HEK293 (cell line): ENCODE measurements around the gene SLC6A6.
A peak's percentile ranks its signal among the peaks of the same experiment; 100 is the strongest.

Experiments
- CTCF ChIA-PET: fragments of 350-600 bp; formaldehyde crosslinking; extraction: SDS; loops from one replicate; lab custom pipeline; 2021; ENCODE audit warnings: antibody characterized with exemption; lab: Yijun Ruan, JAX
- POLR2A ChIA-PET: fragments of 300-600 bp; formaldehyde crosslinking; extraction: SDS; loops from one replicate; lab custom pipeline; 2020; ENCODE audit warnings: antibody characterized with exemption, inconsistent platforms; lab: Yijun Ruan, JAX
- H3K27ac ChIP-seq: fragments of 200-500 bp; sonication (Bioruptor generic); 2 replicates; pipeline ENCODE4 v1.5.1; 2014; ENCODE audit warnings: low read depth, low read length, control low read depth, inconsistent platforms; ENCODE audit errors: extremely low read depth
- H3K36me3 ChIP-seq, 2 experiments: fragments of 200-500 bp in 1 of 2; sonication (Bioruptor generic) in 1 of 2; 1 replicate in 1 of 2; 2 replicates in 1 of 2; pipeline ENCODE4 v1.5.1; 2014 to 2017; ENCODE audit warnings: inconsistent platforms in 2 of 2, low read length in 2 of 2; ENCODE audit not compliant: control insufficient read depth in 2 of 2, insufficient read depth in 1 of 2
- H3K4me1 ChIP-seq: fragments of 200-500 bp; sonication (Bioruptor generic); 2 replicates; pipeline ENCODE4 v1.5.1; 2014; ENCODE audit warnings: mild to moderate bottlenecking, low read length, inconsistent platforms; ENCODE audit not compliant: control insufficient read depth, insufficient read depth
- H3K4me3 ChIP-seq: 2 replicates; pipeline ENCODE4 v1.5.1; 2011; ENCODE audit warnings: low read depth, mild to moderate bottlenecking, control low read depth, low read length, moderate library complexity
- H3K9me3 ChIP-seq: fragments of 200-500 bp; sonication (Bioruptor generic); 2 replicates; pipeline ENCODE4 v1.5.1; 2014; ENCODE audit warnings: low read depth, low read length, inconsistent platforms; ENCODE audit not compliant: control insufficient read depth, insufficient read depth
- EGR2 ChIP-seq: fragments of 450-650 bp; formaldehyde crosslinking; IDR thresholded peaks from 2 replicates; pipeline ENCODE4 v1.5.1; 2016; ENCODE audit warnings: low read depth, missing biosample characterization, missing genetic modification characterization
- GLI4 ChIP-seq: fragments of 450-650 bp; formaldehyde crosslinking; IDR thresholded peaks from 2 replicates; pipeline ENCODE4 v1.5.1; 2016; ENCODE audit warnings: missing biosample characterization, missing genetic modification characterization
- KLF16 ChIP-seq: fragments of 450-650 bp; formaldehyde crosslinking; IDR thresholded peaks from 2 replicates; pipeline ENCODE4 v1.5.1; 2017; ENCODE audit warnings: missing biosample characterization, missing genetic modification characterization
- KLF8 ChIP-seq: fragments of 450-650 bp; formaldehyde crosslinking; IDR thresholded peaks from 2 replicates; pipeline ENCODE4 v1.5.1; 2016; ENCODE audit warnings: missing biosample characterization, missing genetic modification characterization
- SCRT2 ChIP-seq: fragments of 450-650 bp; formaldehyde crosslinking; IDR thresholded peaks from 2 replicates; pipeline ENCODE4 v1.5.1; 2016; ENCODE audit warnings: missing biosample characterization, missing genetic modification characterization
- YY2 ChIP-seq: fragments of 450-650 bp; formaldehyde crosslinking; IDR thresholded peaks from 2 replicates; pipeline ENCODE4 v1.5.1; 2016; ENCODE audit warnings: missing biosample characterization, missing genetic modification characterization
- ZBTB17 ChIP-seq: fragments of 450-650 bp; formaldehyde crosslinking; IDR thresholded peaks from 2 replicates; pipeline ENCODE4 v1.5.1; 2016; ENCODE audit warnings: missing biosample characterization, missing genetic modification characterization
- ZBTB6 ChIP-seq: fragments of 450-650 bp; formaldehyde crosslinking; IDR thresholded peaks from 2 replicates; pipeline ENCODE4 v1.5.1; 2017; ENCODE audit warnings: missing biosample characterization, missing genetic modification characterization
- ZFHX2 ChIP-seq: fragments of 450-650 bp; formaldehyde crosslinking; conservative IDR thresholded peaks from 2 replicates; pipeline ENCODE4 v1.5.1; 2016; ENCODE audit warnings: missing biosample characterization, missing genetic modification characterization
- ZNF10 ChIP-seq: fragments of 450-650 bp; formaldehyde crosslinking; IDR thresholded peaks from 2 replicates; pipeline ENCODE4 v1.5.1; 2017; ENCODE audit warnings: missing biosample characterization, missing genetic modification characterization
- ZNF184 ChIP-seq: fragments of 450-650 bp; IDR thresholded peaks from 2 replicates; pipeline ENCODE4 v1.5.1; 2018; ENCODE audit warnings: missing biosample characterization, mild to moderate bottlenecking, missing genetic modification characterization
- ZNF24 ChIP-seq: fragments of 450-650 bp; formaldehyde crosslinking; IDR thresholded peaks from 2 replicates; pipeline ENCODE4 v1.5.1; 2016; ENCODE audit warnings: missing biosample characterization, missing genetic modification characterization
- ZNF266 ChIP-seq: fragments of 450-650 bp; formaldehyde crosslinking; IDR thresholded peaks from 2 replicates; pipeline ENCODE4 v1.5.1; 2016; ENCODE audit warnings: missing biosample characterization, missing genetic modification characterization, low read depth
- ZNF426 ChIP-seq: fragments of 450-650 bp; formaldehyde crosslinking; IDR thresholded peaks from 2 replicates; pipeline ENCODE4 v1.5.1; 2017; ENCODE audit warnings: missing biosample characterization, missing genetic modification characterization, mild to moderate bottlenecking, inconsistent platforms, moderate library complexity
- ZNF433 ChIP-seq: fragments of 450-650 bp; formaldehyde crosslinking; IDR thresholded peaks from 2 replicates; pipeline ENCODE4 v1.5.1; 2016; ENCODE audit warnings: missing biosample characterization, missing genetic modification characterization, low read depth
- ZNF544 ChIP-seq: fragments of 450-650 bp; formaldehyde crosslinking; IDR thresholded peaks from 2 replicates; pipeline ENCODE4 v1.5.0; 2017; ENCODE audit warnings: missing biosample characterization, missing genetic modification characterization
- ZNF600 ChIP-seq: fragments of 450-650 bp; formaldehyde crosslinking; IDR thresholded peaks from 2 replicates; pipeline ENCODE4 v1.5.1; 2016; ENCODE audit warnings: missing biosample characterization, missing genetic modification characterization
- ZNF621 ChIP-seq: fragments of 450-650 bp; formaldehyde crosslinking; IDR thresholded peaks from 2 replicates; pipeline ENCODE4 v1.5.1; 2017; ENCODE audit warnings: missing biosample characterization, missing genetic modification characterization
- ZNF645 ChIP-seq: fragments of 450-650 bp; formaldehyde crosslinking; IDR thresholded peaks from 2 replicates; pipeline ENCODE4; 2016; ENCODE audit warnings: missing biosample characterization, missing genetic modification characterization
- ZNF776 ChIP-seq: fragments of 450-650 bp; formaldehyde crosslinking; IDR thresholded peaks from 2 replicates; pipeline ENCODE4 v1.5.0; 2017; ENCODE audit warnings: missing biosample characterization, missing genetic modification characterization, borderline replicate concordance
- ZNF792 ChIP-seq: fragments of 450-650 bp; formaldehyde crosslinking; IDR thresholded peaks from 2 replicates; pipeline ENCODE4 v1.5.1; 2016; ENCODE audit warnings: missing biosample characterization, missing genetic modification characterization
- ZSCAN16 ChIP-seq: fragments of 450-650 bp; formaldehyde crosslinking; IDR thresholded peaks from 2 replicates; pipeline ENCODE4 v1.5.1; 2016; ENCODE audit warnings: missing biosample characterization, missing genetic modification characterization
- TF ChIP-seq, protein P1 (sequence below): fragments of 450-650 bp; formaldehyde crosslinking; IDR thresholded peaks from 2 replicates; pipeline ENCODE4 v1.5.1; 2016; ENCODE audit warnings: missing biosample characterization, missing genetic modification characterization, borderline replicate concordance
- TF ChIP-seq, protein P2 (sequence below): fragments of 450-650 bp; formaldehyde crosslinking; IDR thresholded peaks from 2 replicates; pipeline ENCODE4 v1.5.1; 2016; ENCODE audit warnings: missing biosample characterization, missing genetic modification characterization

Gene SLC6A6

DNA sequence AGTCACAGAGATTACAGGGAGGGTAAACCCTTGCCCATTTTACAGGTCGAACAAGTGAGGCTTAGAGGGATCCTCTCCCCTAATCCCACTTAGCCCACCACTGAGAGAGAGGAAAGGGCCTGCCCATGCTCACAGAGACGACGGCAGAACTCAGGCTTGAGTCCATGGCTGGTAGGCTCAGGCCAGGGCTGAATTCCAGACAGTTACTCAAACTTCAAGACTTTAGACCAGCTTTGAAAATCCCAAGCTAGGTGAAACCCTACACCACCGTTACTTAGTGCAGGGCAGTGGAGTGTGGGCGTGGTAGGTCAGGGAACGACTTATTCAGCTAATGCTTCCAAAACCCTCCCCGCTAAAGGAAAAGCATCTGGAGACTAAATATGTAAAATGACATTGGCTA, 121.4 kb downstream of the SLC6A6 start:
- no peak overlapping the region for H3K4me3 ChIP-seq
- ChIA-PET POLR2A (no interaction called here), CTCF (interaction anchor here (0.6 to 6.3 kb wide), 3 partner anchors 13 to 24 kb away, joined by 3 to 26 read pairs (median 3); no protein-coding TSS in a partner anchor)
- no peak overlapping the region for H3K27ac ChIP-seq
- no peaks in the 10 kb centered on the region for H3K9me3 ChIP-seq
- H3K36me3 ChIP-seq: no peaks in the 10 kb centered on the region
- TF ChIP-seq YY2 (tag by site-specific recombination) (no peak), ZNF621 (tag by site-specific recombination) (no peak), ZNF24 (tag by site-specific recombination) (no peak), ZNF10 (tag by site-specific recombination) (no peak), ZBTB17 (tag by site-specific recombination) (no peak), ZNF645 (tag by site-specific recombination) (no peak), ZSCAN16 (tag by site-specific recombination) (no peak), KLF8 (tag by site-specific recombination) (no peak), GLI4 (tag by site-specific recombination) (no peak), ZNF266 (tag by site-specific recombination) (no peak), ZNF433 (no peak)
- TF ChIP-seq, protein P1, sequence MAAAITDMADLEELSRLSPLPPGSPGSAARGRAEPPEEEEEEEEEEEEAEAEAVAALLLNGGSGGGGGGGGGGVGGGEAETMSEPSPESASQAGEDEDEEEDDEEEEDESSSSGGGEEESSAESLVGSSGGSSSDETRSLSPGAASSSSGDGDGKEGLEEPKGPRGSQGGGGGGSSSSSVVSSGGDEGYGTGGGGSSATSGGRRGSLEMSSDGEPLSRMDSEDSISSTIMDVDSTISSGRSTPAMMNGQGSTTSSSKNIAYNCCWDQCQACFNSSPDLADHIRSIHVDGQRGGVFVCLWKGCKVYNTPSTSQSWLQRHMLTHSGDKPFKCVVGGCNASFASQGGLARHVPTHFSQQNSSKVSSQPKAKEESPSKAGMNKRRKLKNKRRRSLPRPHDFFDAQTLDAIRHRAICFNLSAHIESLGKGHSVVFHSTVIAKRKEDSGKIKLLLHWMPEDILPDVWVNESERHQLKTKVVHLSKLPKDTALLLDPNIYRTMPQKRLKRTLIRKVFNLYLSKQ (tag by site-specific recombination): no peak
- TF ChIP-seq, protein P2, sequence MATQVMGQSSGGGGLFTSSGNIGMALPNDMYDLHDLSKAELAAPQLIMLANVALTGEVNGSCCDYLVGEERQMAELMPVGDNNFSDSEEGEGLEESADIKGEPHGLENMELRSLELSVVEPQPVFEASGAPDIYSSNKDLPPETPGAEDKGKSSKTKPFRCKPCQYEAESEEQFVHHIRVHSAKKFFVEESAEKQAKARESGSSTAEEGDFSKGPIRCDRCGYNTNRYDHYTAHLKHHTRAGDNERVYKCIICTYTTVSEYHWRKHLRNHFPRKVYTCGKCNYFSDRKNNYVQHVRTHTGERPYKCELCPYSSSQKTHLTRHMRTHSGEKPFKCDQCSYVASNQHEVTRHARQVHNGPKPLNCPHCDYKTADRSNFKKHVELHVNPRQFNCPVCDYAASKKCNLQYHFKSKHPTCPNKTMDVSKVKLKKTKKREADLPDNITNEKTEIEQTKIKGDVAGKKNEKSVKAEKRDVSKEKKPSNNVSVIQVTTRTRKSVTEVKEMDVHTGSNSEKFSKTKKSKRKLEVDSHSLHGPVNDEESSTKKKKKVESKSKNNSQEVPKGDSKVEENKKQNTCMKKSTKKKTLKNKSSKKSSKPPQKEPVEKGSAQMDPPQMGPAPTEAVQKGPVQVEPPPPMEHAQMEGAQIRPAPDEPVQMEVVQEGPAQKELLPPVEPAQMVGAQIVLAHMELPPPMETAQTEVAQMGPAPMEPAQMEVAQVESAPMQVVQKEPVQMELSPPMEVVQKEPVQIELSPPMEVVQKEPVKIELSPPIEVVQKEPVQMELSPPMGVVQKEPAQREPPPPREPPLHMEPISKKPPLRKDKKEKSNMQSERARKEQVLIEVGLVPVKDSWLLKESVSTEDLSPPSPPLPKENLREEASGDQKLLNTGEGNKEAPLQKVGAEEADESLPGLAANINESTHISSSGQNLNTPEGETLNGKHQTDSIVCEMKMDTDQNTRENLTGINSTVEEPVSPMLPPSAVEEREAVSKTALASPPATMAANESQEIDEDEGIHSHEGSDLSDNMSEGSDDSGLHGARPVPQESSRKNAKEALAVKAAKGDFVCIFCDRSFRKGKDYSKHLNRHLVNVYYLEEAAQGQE (tag by site-specific recombination): no peak
- H3K4me1 ChIP-seq: no peaks in the 10 kb centered on the region

DNA sequence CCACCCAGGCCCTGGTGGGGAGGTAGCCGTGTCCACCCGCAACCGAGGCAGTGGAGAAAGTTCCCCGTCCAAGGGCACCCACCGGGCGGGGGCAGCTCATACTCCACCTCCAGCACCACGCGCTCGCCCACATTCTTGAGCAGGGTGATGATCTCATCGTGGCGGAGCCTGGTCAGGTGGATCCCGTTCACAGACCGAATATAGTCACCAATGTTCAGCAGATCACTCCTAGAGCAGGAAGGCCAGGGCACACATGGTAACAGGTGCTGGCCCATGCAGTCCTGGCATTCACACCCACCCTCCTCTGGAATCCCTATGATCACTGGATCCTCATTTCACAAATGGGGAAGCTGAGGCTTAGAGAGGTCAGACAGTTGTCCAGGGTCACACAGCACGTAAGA, 121.9 kb downstream of the SLC6A6 start:
- no peaks in the 10 kb centered on the region for H3K9me3 ChIP-seq
- no peaks in the 10 kb centered on the region for H3K36me3 ChIP-seq
- TF ChIP-seq ZNF184 (tag by site-specific recombination) (no peak), EGR2 (tag by site-specific recombination) (peak; percentile 87), ZFHX2 (tag by site-specific recombination) (peak; percentile 83), ZNF544 (tag by site-specific recombination) (no peak), KLF16 (tag by site-specific recombination) (no peak), GLI4 (tag by site-specific recombination) (no peak), ZNF600 (tag by site-specific recombination) (0 out of 2 replicates have a peak, but pooled peaks have one; percentile 26), SCRT2 (tag by site-specific recombination) (0 out of 2 replicates have a peak, but pooled peaks have one; percentile 27), ZNF426 (tag by site-specific recombination) (no peak), ZNF792 (tag by site-specific recombination) (no peak), ZBTB6 (tag by site-specific recombination) (peak; percentile 79; the same call in 1 of the 2 replicates), ZNF776 (no peak)
- H3K27ac ChIP-seq: no peak overlapping the region
- H3K4me1 ChIP-seq: no peaks in the 10 kb centered on the region
- ChIA-PET POLR2A (no interaction called here), CTCF (interaction anchor here (0.6 to 6.3 kb wide), 3 partner anchors 13 to 23 kb away, joined by 3 to 26 read pairs (median 3); no protein-coding TSS in a partner anchor)
- H3K4me3 ChIP-seq: no peak overlapping the region
